ENCODE measurements around the gene GFRA1. TPM values are rescaled to one million over a fixed set of nuclear protein-coding genes. Genes with fewer than 3 reads are reported as not detected.

GFRA1 gene
- total RNA-seq, 2 donors from 2014 or later, result 1.6 to 3.1 TPM

GRCh38 chr10:116254422-116255155, 18.4 kb downstream of the GFRA1 start:
- Mint-ChIP-seq H3K4me1 (no peaks in the 10 kb centered on the region), H3K4me3 (no peak overlapping the region), H3K9me3 (no peaks in the 10 kb centered on the region), H3K36me3 (ENCODE audit: low read depth) (no peaks in the 10 kb centered on the region), H3K27ac (no peak overlapping the region), H3K27me3 (ENCODE audit: insufficient read depth) (no peaks in the 10 kb centered on the region)
- Histone ChIP-seq H3K27ac (ENCODE audit: low read depth, low read length) (peak overlapping the region; percentile 91), H3K9me3 (ENCODE audit: control insufficient read depth, low read length) (no peaks in the 10 kb centered on the region), H3K36me3 (ENCODE audit: control insufficient read depth, insufficient read depth, low read length) (no peaks in the 10 kb centered on the region), H3K4me3 (ENCODE audit: low read length) (no peak overlapping the region), H3K4me1 (ENCODE audit: control insufficient read depth, insufficient read depth, low read length) (no peaks in the 10 kb centered on the region), H3K27me3 (ENCODE audit: control insufficient read depth, insufficient read depth, low read length, poor library complexity, severe bottlenecking) (no peaks in the 10 kb centered on the region), H3K9ac (ENCODE audit: extremely low read depth, low read length, poor library complexity, severe bottlenecking) (no peak overlapping the region)
- DNase-seq, result no peak
- 75 to 79% methylated on average over 2 to 7 of the region's 7 CpGs for WGBS, 2 experiments (ENCODE audit: insufficient coverage in 1 of 2, insufficient read length in 1 of 2)
- TF ChIP-seq CTCF (conservative IDR thresholded peaks at IDR 0.05), result no peak

DNA sequence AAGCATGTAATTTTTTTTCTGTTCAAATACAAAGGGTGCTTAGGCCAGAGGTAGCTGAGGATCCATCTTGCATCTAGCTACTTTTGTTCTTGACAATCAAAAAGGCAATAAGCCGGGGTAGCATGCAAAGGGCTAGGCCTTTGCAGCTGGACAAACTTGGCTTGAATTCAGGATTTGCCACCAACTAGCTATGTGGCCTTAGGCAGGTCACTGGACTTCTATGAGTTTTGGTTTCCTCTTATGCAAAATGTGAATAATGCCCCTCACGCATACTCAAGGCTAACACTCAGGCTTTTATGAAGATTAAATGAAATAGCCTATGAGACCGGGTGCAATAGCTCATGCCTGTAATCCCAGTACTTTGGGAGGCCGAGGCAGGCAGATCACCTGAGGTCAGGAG, 19.3 kb downstream of the GFRA1 start:
- no peak for TF ChIP-seq CTCF (conservative IDR thresholded peaks at IDR 0.05)
- Mint-ChIP-seq H3K27me3 (ENCODE audit: insufficient read depth) (no peaks in the 10 kb centered on the region), H3K9me3 (no peaks in the 10 kb centered on the region), H3K36me3 (ENCODE audit: low read depth) (no peaks in the 10 kb centered on the region), H3K27ac (no peak overlapping the region), H3K4me3 (no peak overlapping the region), H3K4me1 (no peaks in the 10 kb centered on the region)
- Histone ChIP-seq H3K4me3 (ENCODE audit: low read length) (no peak overlapping the region), H3K27ac (ENCODE audit: low read depth, low read length) (no peak overlapping the region), H3K9me3 (ENCODE audit: control insufficient read depth, low read length) (no peaks in the 10 kb centered on the region), H3K4me1 (ENCODE audit: control insufficient read depth, insufficient read depth, low read length) (no peaks in the 10 kb centered on the region), H3K9ac (ENCODE audit: extremely low read depth, low read length, poor library complexity, severe bottlenecking) (no peak overlapping the region), H3K27me3 (ENCODE audit: control insufficient read depth, insufficient read depth, low read length, poor library complexity, severe bottlenecking) (no peaks in the 10 kb centered on the region), H3K36me3 (ENCODE audit: control insufficient read depth, insufficient read depth, low read length) (no peaks in the 10 kb centered on the region)
- DNase-seq, result no peak
- WGBS, 2 experiments (ENCODE audit: insufficient coverage in 1 of 2, insufficient read length in 1 of 2), result 83 to 94% methylated on average over 1 to 4 of the region's 4 CpGs

- no peaks in the 10 kb centered on the region for H3K27me3 Mint-ChIP-seq (ENCODE audit: insufficient read depth)
- 89 to 95% methylated on average over 10 to 12 of the region's 12 CpGs for WGBS, 2 experiments (ENCODE audit: insufficient coverage in 1 of 2, insufficient read length in 1 of 2)
- Histone ChIP-seq H3K27ac (ENCODE audit: low read depth, low read length) (no peak overlapping the region), H3K4me1 (ENCODE audit: control insufficient read depth, insufficient read depth, low read length) (no peaks in the 10 kb centered on the region), H3K36me3 (ENCODE audit: control insufficient read depth, insufficient read depth, low read length) (no peaks in the 10 kb centered on the region), H3K9ac (ENCODE audit: extremely low read depth, low read length, poor library complexity, severe bottlenecking) (no peak overlapping the region), H3K27me3 (ENCODE audit: control insufficient read depth, insufficient read depth, low read length, poor library complexity, severe bottlenecking) (no peaks in the 10 kb centered on the region), H3K9me3 (ENCODE audit: control insufficient read depth, low read length) (no peaks in the 10 kb centered on the region), H3K4me3 (ENCODE audit: low read length) (no peak overlapping the region)
- no peak for TF ChIP-seq CTCF (conservative IDR thresholded peaks at IDR 0.05)
- H3K4me1 Mint-ChIP-seq, result no peaks in the 10 kb centered on the region
- no peak overlapping the region for H3K4me3 Mint-ChIP-seq
- H3K9me3 Mint-ChIP-seq, result no peaks in the 10 kb centered on the region
- no peak overlapping the region for H3K27ac Mint-ChIP-seq
- no peaks in the 10 kb centered on the region for H3K36me3 Mint-ChIP-seq (ENCODE audit: low read depth)
- no peak for DNase-seq
Measured at GRCh38 chr10:116251602-116252395, 21.2 kb downstream of the GFRA1 start.
